ENCODE measurements around the gene CLECL1.
"Not testable (repeated sequence)": the region's sequence is repeated elsewhere in the genome, so short reads cannot be mapped to it uniquely, and the experiment has no call there.

The CLECL1 gene

GRCh38 chr12:9687228-9687627, 45.7 kb downstream of the CLECL1 start:
- CTCF ChIA-PET, result interaction anchor here (0.8 to 3.0 kb wide), 7 partner anchors 10 to 60 kb away, joined by 3 to 14 read pairs (median 3); no protein-coding TSS in a partner anchor
- no peaks in the 10 kb centered on the region for H3K27me3 Mint-ChIP-seq
- H3K36me3 Mint-ChIP-seq, result peaks cover 92% of the 10 kb centered on the region
- H3K9me3 Mint-ChIP-seq, result peaks cover 29% of the 10 kb centered on the region
- peaks cover 87% of the 10 kb centered on the region for H3K4me1 Mint-ChIP-seq
- no peak for DNase-seq
- H3K27ac Mint-ChIP-seq, result peak overlapping the region; percentile 55
- no peak overlapping the region for H3K4me3 Mint-ChIP-seq

- Mint-ChIP-seq H3K4me1 (peaks cover 83% of the 10 kb centered on the region), H3K27ac (peak overlapping the region; percentile 83), H3K4me3 (no peak overlapping the region), H3K27me3 (no peaks in the 10 kb centered on the region), H3K9me3 (peaks cover 35% of the 10 kb centered on the region), H3K36me3 (peaks cover 90% of the 10 kb centered on the region)
- DNase-seq, result no peak
- CTCF ChIA-PET, result interaction anchor here (0.6 to 2.5 kb wide), 3 partner anchors 12 to 23 kb away, joined by 3 to 14 read pairs (median 3); no protein-coding TSS in a partner anchor
Measured at GRCh38 chr12:9685915-9686314, 47.0 kb downstream of the CLECL1 start.

- peaks cover 83% of the 10 kb centered on the region for H3K4me1 Mint-ChIP-seq
- DNase-seq, H3K27me3 Mint-ChIP-seq, H3K4me3 Mint-ChIP-seq: not testable (repeated sequence)
- peaks cover 38% of the 10 kb centered on the region for H3K9me3 Mint-ChIP-seq
- CTCF ChIA-PET, result interaction anchor here (0.6 to 0.8 kb wide), 2 partner anchors 14 to 52 kb away, joined by 3 read pairs; no protein-coding TSS in a partner anchor
- peak overlapping the region; percentile 83 for H3K27ac Mint-ChIP-seq
- H3K36me3 Mint-ChIP-seq, result peaks cover 90% of the 10 kb centered on the region
Measured at GRCh38 chr12:9685366-9685765, 47.5 kb downstream of the CLECL1 start.

- DNase-seq, CTCF ChIA-PET, H3K4me3 Mint-ChIP-seq, H3K27me3 Mint-ChIP-seq: not testable (repeated sequence)
- Mint-ChIP-seq H3K4me1 (peaks cover 83% of the 10 kb centered on the region), H3K9me3 (peaks cover 41% of the 10 kb centered on the region), H3K27ac (peak overlapping the region; percentile 72), H3K36me3 (peaks cover 88% of the 10 kb centered on the region)
Measured at GRCh38 chr12:9682949-9683348, 49.9 kb downstream of the CLECL1 start.

DNA sequence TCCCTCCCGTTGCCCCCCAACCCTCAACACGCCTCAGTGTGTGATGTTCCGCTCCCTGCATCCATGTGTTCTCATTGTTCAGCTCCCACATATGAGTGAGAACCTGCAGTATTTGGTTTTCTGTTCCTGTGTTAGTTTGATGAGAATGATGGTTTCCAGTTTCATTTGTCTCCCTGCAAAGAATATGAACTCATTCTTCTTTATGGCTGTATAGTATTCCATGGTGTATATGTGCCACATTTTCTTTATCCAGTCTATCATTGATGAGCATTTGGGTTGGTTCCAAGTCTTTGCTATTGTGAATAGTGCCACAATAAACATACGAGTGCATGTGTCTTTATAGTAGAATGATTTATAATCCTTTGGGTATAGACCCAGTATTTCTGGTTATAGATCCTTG, 50.4 kb downstream of the CLECL1 start:
- H3K27ac Mint-ChIP-seq, result peak overlapping the region; percentile 71
- peaks cover 41% of the 10 kb centered on the region for H3K9me3 Mint-ChIP-seq
- H3K36me3 Mint-ChIP-seq, result peaks cover 89% of the 10 kb centered on the region
- not testable (repeated sequence) for H3K4me3 Mint-ChIP-seq, DNase-seq, H3K27me3 Mint-ChIP-seq
- CTCF ChIA-PET, result interaction anchor here (2.3 kb wide), 1 partner anchor 25 kb away, joined by 15 read pairs; no protein-coding TSS in a partner anchor
- peaks cover 83% of the 10 kb centered on the region for H3K4me1 Mint-ChIP-seq

DNA sequence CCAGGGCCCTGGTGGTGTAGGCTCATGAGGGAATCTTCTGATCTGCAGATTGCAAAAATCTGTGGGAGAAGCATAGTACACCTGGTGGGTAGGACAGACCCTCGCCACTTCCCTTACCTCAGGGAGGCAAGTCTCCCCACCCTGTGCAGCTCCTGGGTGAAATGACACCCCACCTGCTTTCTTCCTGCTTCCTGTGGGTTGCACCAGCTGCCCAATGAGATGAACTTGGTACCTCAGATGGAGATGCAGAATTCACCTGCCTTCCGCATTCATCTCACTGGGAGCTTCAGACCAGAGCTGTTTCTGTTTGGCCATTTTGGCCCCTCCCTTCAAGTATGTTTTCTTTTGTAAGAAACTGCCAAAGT, 58.7 kb downstream of the CLECL1 start:
- peaks cover 47% of the 10 kb centered on the region for H3K4me1 Mint-ChIP-seq
- peaks cover 85% of the 10 kb centered on the region for H3K36me3 Mint-ChIP-seq
- H3K27ac Mint-ChIP-seq, result peak overlapping the region; percentile 95
- CTCF ChIA-PET, result interaction anchor here (0.7 to 1.7 kb wide), 4 partner anchors 26 to 69 kb away, joined by 4 to 9 read pairs (median 4); no protein-coding TSS in a partner anchor
- no peaks in the 10 kb centered on the region for H3K27me3 Mint-ChIP-seq
- H3K9me3 Mint-ChIP-seq, result peaks cover 3% of the 10 kb centered on the region
- DNase-seq, result peak; percentile 74
- H3K4me3 Mint-ChIP-seq, result peak overlapping the region; percentile 82

DNA sequence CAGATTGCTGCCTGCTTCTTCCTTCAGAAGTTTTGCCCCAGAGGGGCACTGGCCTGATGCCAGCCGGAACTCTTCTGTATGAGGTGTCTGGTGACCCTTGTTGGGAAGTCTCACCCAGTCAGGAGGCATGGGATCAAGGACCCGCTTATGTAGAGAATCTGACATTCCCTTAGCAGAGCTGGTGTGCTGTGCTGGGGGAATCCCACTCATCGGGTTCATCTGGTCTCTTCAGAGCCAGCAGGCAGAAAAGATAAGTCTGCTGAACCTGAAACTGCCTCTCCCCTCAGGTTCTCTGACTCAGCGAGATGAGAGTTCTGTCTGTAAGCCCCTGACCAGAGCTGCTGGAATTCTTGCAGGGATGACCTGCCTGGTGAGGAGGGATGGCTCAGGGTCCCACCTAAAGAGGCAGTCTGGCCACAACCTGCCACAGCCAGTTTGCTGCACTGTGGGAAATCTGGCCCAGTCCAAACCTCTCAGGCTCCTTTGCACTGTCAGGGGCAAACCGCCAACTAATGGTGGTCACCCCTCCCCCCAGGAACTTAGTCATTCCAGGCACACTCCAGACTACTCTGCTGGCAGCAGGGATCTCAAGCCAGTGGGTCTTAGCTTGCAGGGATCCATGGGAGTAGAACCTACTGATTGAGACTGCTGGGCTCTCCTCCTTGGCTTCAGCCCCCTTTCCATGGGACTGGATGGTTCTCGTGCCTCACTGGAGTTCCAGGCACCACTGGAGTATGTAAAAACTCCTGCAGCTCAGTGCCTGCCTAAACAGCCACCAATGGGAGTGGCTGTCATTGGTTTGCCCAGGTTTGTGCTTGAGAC, 59.3 kb downstream of the CLECL1 start:
- H3K36me3 Mint-ChIP-seq, result peaks cover 82% of the 10 kb centered on the region
- peak; percentile 70 for DNase-seq
- no peaks in the 10 kb centered on the region for H3K27me3 Mint-ChIP-seq
- H3K4me1 Mint-ChIP-seq, result peaks cover 46% of the 10 kb centered on the region
- CTCF ChIA-PET, result interaction anchor here (1.2 to 1.7 kb wide), 3 partner anchors 26 to 70 kb away, joined by 4 to 9 read pairs (median 5); no protein-coding TSS in a partner anchor
- H3K4me3 Mint-ChIP-seq, result peak overlapping the region; percentile 82
- H3K9me3 Mint-ChIP-seq, result peaks cover 3% of the 10 kb centered on the region
- H3K27ac Mint-ChIP-seq, result peak overlapping the region; percentile 95
